Suprapubic skin (tissue), 4 donors: ENCODE results near the gene OXA1L. TPM values are rescaled to one million over a fixed set of nuclear protein-coding genes. Genes with fewer than 3 reads are reported as not detected.
"Not testable (repeated sequence)": the region's sequence is repeated elsewhere in the genome, so short reads cannot be mapped to it uniquely, and the experiment has no call there.

Source experiments
- DNase-seq, 2 donors: peaks; one replicate each; pipeline ENCODE4 v3.0.0-alpha.2; 2019; ENCODE audit warnings: low spot score in 2 of 2
- H3K27ac ChIP-seq: fragments of 200-600 bp; sonication (generic); one replicate; pipeline ENCODE4 v1.5.1; 2019
- H3K27me3 ChIP-seq: fragments of 200-600 bp; sonication (generic); one replicate; pipeline ENCODE4 v1.5.1; 2019
- H3K36me3 ChIP-seq: fragments of 200-600 bp; sonication (generic); one replicate; pipeline ENCODE4 v1.5.1; 2019
- H3K4me1 ChIP-seq: fragments of 200-600 bp; sonication (generic); one replicate; pipeline ENCODE4 v1.5.1; 2019
- H3K4me3 ChIP-seq: fragments of 200-600 bp; sonication (generic); one replicate; pipeline ENCODE4 v1.5.1; 2019; ENCODE audit warnings: mild to moderate bottlenecking
- H3K9me3 ChIP-seq: fragments of 200-600 bp; sonication (generic); one replicate; pipeline ENCODE4 v1.5.1; 2019
- EP300 ChIP-seq: sonication (generic); formaldehyde crosslinking; IDR thresholded peaks from one replicate; pipeline ENCODE4 v1.6.1; 2017; ENCODE audit warnings: antibody characterized with exemption
- POLR2A ChIP-seq, 2 donors: fragments of 450-650 bp; IDR thresholded peaks; one replicate each; pipeline ENCODE4 v1.6.1; 2017; ENCODE audit warnings: antibody characterized with exemption in 2 of 2, mild to moderate bottlenecking in 2 of 2, moderate library complexity in 2 of 2
- POLR2AphosphoS5 ChIP-seq, 3 donors: sonication (generic); formaldehyde crosslinking; IDR thresholded peaks; one replicate each; pipeline ENCODE4 v1.6.1; 2017; ENCODE audit warnings: antibody characterized with exemption in 3 of 3
- WGBS: methylation state at CpG from one replicate; pipeline ENCODE4 v1.1.5; 2018; 5-methylcytosine and 5-hydroxymethylcytosine counted together
- total RNA-seq, 4 donors: library from RNA; depleted of rRNA; stranded (reverse); fragments of >200 nt; gene quantifications; one replicate each; pipeline ENCODE4 v1.1.0, GENCODE V29; 2016
- TF ChIP-seq, protein P1 (sequence below), 2 donors: fragments of 200-600 bp in 1 of 2; fragments of 450-650 bp in 1 of 2; sonication (generic) in 1 of 2; IDR thresholded peaks; one replicate each; pipeline ENCODE4 v1.5.1; 2016 to 2019; ENCODE audit warnings: antibody characterized with exemption in 2 of 2, mild to moderate bottlenecking in 1 of 2, moderate library complexity in 1 of 2

The OXA1L gene
- total RNA-seq, 4 donors from 2014 or later: 75.7 to 107 (median 91.8) TPM

DNA sequence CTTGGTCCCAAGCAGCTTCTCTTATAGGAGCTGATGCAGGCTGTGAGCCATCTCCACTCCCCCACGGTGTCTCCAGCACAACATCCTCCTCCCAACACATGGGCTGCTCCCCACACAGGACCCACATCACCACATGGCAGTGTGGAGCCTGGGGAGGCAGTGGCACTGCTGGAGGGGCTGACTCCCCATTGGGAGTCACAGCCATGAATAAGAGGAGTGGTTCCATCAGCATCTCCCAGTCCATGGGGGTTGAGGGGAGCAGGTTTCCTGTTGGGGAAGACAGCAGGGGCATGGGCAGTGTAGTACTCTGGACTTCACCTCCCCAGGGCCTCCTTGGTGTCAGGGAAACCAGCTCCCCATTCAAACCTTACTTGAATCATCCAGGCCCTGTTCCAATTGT, 40.5 kb upstream of the OXA1L start:
- Histone ChIP-seq H3K4me1 (no peaks in the 10 kb centered on the region), H3K9me3 (no peaks in the 10 kb centered on the region), H3K36me3 (no peaks in the 10 kb centered on the region), H3K27me3 (no peaks in the 10 kb centered on the region), H3K4me3 (no peak overlapping the region), H3K27ac (no peak overlapping the region)
- WGBS: no CpG with 5 or more reads among the region's 1 CpG
- DNase-seq: no peak
- no peak for TF ChIP-seq EP300
- no peak for TF ChIP-seq POLR2A (IDR thresholded peaks at IDR 0.05)
- no peak for TF ChIP-seq POLR2AphosphoS5 (IDR thresholded peaks at IDR 0.05)
- TF ChIP-seq, protein P1, sequence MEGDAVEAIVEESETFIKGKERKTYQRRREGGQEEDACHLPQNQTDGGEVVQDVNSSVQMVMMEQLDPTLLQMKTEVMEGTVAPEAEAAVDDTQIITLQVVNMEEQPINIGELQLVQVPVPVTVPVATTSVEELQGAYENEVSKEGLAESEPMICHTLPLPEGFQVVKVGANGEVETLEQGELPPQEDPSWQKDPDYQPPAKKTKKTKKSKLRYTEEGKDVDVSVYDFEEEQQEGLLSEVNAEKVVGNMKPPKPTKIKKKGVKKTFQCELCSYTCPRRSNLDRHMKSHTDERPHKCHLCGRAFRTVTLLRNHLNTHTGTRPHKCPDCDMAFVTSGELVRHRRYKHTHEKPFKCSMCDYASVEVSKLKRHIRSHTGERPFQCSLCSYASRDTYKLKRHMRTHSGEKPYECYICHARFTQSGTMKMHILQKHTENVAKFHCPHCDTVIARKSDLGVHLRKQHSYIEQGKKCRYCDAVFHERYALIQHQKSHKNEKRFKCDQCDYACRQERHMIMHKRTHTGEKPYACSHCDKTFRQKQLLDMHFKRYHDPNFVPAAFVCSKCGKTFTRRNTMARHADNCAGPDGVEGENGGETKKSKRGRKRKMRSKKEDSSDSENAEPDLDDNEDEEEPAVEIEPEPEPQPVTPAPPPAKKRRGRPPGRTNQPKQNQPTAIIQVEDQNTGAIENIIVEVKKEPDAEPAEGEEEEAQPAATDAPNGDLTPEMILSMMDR (IDR thresholded peaks at IDR 0.05): no peak

DNA sequence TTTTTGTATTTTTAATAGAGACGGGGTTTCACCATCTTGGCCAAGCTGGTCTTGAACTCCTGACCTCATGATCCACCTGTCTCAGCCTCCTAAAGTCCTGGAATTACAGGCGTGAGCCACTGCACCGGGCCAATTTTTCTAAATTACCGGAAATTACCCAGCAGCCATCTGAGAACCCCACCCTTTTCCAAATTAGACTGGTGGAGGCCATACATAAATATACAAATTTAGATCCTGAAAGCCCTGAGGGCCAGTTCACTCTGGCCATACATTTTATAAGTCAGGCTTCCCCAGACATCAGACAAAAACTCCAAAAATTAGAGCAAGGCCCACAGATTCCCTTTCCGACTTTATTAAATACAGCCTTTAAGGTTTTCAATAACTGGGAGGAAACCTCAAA, 34.4 kb upstream of the OXA1L start:
- not testable (repeated sequence) for H3K36me3 ChIP-seq, DNase-seq, H3K4me1 ChIP-seq, H3K27me3 ChIP-seq, H3K4me3 ChIP-seq, H3K27ac ChIP-seq, H3K9me3 ChIP-seq
- 65% methylated on average over 5 of the region's 5 CpGs for WGBS

DNA sequence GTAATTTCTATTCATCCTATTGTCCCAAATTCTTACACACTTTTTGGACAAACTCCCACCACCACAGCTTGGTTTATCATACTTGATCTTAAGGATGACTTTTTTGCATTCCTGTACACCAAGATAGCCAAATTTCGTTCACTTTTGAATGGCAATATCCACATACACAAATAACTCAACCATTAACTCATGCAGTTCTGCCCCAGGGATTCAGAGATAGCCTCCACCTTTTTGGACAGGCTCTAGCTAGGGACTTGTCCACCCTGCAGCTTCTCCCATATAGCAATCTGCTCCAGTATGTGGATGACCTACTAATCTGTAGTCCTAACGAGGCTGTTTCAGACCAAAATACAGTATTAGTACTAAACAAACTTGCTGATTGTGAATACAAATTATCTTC, 32.7 kb upstream of the OXA1L start:
- no peak for DNase-seq
- H3K4me1 ChIP-seq: no peaks in the 10 kb centered on the region
- 63% methylated on average over 2 of the region's 2 CpGs for WGBS
- TF ChIP-seq, protein P1 (IDR thresholded peaks at IDR 0.05): no peak
- TF ChIP-seq POLR2A (IDR thresholded peaks at IDR 0.05) (no peak), EP300 (no peak), POLR2AphosphoS5 (IDR thresholded peaks at IDR 0.05) (no peak)
- H3K9me3 ChIP-seq: no peaks in the 10 kb centered on the region
- H3K36me3 ChIP-seq: no peaks in the 10 kb centered on the region
- H3K27me3 ChIP-seq: no peaks in the 10 kb centered on the region
- H3K27ac ChIP-seq: no peak overlapping the region
- H3K4me3 ChIP-seq: no peak overlapping the region

DNA sequence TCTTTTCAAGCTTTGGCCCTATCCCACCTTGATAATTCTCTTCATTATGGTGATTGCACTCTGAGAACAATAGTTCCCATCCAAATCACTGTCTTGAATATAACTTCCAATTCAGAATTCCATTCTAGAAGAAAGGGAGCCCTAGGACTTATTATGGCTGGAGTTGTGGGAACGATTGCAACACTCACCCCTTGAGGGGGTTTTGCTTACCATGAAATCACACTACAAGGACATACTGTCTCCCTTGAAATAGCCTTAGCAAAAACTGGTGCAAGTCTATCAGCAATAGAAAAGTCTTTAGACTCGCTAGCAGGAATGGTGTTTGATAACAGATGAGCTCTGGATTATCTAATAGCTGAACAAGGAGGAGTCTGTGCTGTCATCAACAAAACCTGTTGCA, 31.4 kb upstream of the OXA1L start:
- WGBS: 73% methylated on average over 2 of the region's 2 CpGs
- Histone ChIP-seq H3K36me3 (no peaks in the 10 kb centered on the region), H3K9me3 (no peaks in the 10 kb centered on the region), H3K4me3 (no peak overlapping the region), H3K4me1 (no peaks in the 10 kb centered on the region), H3K27me3 (no peaks in the 10 kb centered on the region), H3K27ac (no peak overlapping the region)
- TF ChIP-seq POLR2AphosphoS5 (IDR thresholded peaks at IDR 0.05) (no peak), POLR2A (IDR thresholded peaks at IDR 0.05) (no peak), EP300 (no peak)
- TF ChIP-seq, protein P1 (IDR thresholded peaks at IDR 0.05): no peak
- DNase-seq: no peak

DNA sequence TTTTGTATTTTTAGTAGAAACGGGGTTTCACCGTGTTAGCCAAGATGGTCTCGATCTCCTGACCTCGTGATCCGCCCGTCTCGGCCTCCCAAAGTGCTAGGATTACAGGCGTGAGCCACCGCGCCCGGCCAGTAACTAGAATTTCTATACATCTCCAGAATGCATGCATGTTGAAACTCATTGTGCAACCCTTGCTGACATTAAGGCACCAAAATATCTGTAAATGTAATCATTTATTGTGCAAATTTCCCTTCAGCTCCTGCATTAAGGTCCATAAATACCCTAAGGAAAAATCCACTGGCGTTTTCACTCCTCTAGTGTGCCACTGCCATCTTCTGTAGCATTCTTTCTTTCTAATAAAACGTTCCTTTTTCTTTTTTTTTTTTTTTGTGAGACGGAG, 30.1 kb upstream of the OXA1L start:
- H3K4me1 ChIP-seq, H3K9me3 ChIP-seq, DNase-seq, H3K27me3 ChIP-seq, H3K4me3 ChIP-seq, H3K27ac ChIP-seq, H3K36me3 ChIP-seq: not testable (repeated sequence)
- WGBS: 91% methylated on average over 14 of the region's 14 CpGs

DNA sequence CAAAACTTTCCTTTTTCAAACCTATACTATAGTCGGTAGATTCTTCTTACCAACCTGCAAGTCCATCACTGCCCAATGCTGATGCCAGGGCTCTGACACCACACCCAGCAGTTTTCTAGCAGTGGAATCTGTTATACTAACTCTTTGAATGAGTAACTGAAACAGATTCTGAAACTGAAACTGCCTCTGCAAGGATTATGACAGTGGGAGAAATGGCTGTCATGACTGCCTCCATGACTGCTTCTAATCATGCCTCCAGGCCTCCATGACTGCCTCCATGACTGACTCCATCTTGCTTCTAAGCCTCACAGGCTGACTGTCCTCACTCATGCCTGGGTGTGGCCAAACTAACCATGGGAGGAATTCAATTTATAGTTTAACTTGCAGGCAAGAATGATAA, 29.4 kb upstream of the OXA1L start:
- Histone ChIP-seq H3K4me3 (no peak overlapping the region), H3K27ac (no peak overlapping the region), H3K9me3 (no peaks in the 10 kb centered on the region), H3K27me3 (no peaks in the 10 kb centered on the region), H3K36me3 (no peaks in the 10 kb centered on the region), H3K4me1 (no peaks in the 10 kb centered on the region)
- 95% methylated on average over 1 of the region's 1 CpG for WGBS
- DNase-seq: no peak
- TF ChIP-seq POLR2A (IDR thresholded peaks at IDR 0.05) (no peak), EP300 (no peak), POLR2AphosphoS5 (IDR thresholded peaks at IDR 0.05) (no peak)

DNA sequence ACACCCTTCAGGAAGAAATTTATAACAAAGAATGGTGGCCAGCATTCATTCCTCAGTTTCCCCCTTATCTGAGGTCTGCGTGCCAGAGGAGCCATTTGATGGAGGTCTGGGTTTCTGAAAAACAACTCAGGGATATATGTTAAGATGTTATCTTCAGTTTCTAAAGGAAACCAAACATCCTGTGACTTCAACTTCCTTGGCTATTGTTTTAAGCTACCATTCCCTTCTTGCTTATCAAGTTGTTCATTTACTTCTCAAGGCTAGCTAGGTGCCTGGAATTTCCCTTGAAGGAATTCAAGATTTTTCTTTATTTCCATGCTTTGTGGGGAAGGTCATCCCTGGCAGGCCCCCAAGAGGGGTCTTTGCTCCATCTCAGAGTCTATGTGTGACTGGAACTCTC, 27.1 kb upstream of the OXA1L start:
- H3K9me3 ChIP-seq: no peaks in the 10 kb centered on the region
- no peak for DNase-seq
- 79% methylated on average over 1 of the region's 1 CpG for WGBS
- no peak overlapping the region for H3K4me3 ChIP-seq
- no peaks in the 10 kb centered on the region for H3K4me1 ChIP-seq
- H3K27me3 ChIP-seq: no peaks in the 10 kb centered on the region
- no peak for TF ChIP-seq EP300
- TF ChIP-seq POLR2A (IDR thresholded peaks at IDR 0.05): no peak
- TF ChIP-seq, protein P1 (IDR thresholded peaks at IDR 0.05): no peak
- TF ChIP-seq POLR2AphosphoS5 (IDR thresholded peaks at IDR 0.05): no peak
- no peaks in the 10 kb centered on the region for H3K36me3 ChIP-seq
- H3K27ac ChIP-seq: no peak overlapping the region
